ENCODE results near the gene PRRT2.

PRRT2 gene

DNA sequence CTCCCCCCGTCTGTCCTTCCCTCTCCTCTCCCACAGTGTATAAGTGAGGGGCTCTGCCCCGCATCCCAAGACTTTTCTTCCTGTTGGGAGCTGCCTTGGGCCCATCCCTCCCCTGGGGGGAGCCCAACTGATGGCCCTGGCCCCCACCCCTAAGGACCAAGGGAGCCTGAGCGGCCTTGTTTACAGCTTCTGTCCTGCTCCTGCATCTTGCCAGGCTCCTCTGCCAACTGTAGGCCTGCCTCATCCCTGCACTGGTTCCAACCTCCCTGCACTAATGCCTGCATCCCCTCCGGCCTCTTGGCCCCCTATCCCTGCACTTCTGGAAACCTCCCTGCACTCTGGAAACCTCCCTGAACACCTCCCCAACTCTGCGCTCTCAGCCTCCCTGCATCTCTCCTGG, 2.6 kb downstream of the PRRT2 start:
- peak overlapping the region; percentile 89; the same call in 1 of the 2 replicates for H3K4me3 ChIP-seq (ENCODE audit: low read depth, low read length)
- peaks cover 36% of the 10 kb centered on the region for H3K4me1 ChIP-seq (ENCODE audit: control insufficient read depth, insufficient read depth, low read length)
- H3K27ac ChIP-seq (ENCODE audit: low read depth, low read length) = peak overlapping the region; percentile 65
- no peak overlapping the region for H3K9ac ChIP-seq (ENCODE audit: low read depth, low read length)
- H3K36me3 ChIP-seq (ENCODE audit: control insufficient read depth, insufficient read depth, low read length) = peaks cover 27% of the 10 kb centered on the region
- H3K27me3 ChIP-seq (ENCODE audit: control insufficient read depth, insufficient read depth, low read length) = no peaks in the 10 kb centered on the region
- H3K9me3 ChIP-seq (ENCODE audit: control insufficient read depth, insufficient read depth, low read length) = no peaks in the 10 kb centered on the region

DNA sequence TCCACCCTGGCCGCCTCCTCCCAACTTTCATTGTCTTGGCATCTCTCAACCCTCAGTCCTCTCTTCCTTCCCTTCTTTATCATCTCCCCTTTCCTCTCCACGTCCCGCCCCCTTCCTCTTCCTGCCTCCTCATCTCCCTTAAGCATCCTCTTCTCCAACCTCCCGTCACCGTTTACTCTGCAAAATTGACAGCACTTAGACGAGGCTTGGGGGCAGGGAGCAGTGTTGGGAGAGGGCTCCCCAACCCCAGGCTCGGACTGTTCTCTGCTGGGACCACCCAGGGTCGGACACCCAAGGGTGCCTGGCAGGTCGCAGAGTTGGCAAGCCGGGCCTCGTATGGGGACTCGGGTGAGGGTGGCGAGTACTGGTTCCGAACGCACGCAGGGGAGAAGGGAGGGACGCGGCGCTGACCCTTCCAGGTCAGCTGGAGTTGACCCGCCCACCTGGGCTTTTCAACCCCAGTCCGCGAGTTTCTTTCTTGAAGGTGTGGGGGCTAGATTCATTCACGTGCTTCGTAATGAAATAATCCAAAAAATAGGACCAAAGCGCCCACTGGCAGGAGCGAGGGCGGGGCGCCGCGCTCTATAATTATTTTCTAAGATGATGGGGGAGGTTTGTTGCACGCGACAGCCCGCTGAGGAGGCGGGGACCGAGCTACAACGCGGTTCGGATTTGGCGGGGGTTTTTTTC, 3.2 kb downstream of the PRRT2 start:
- Histone ChIP-seq H3K27ac (ENCODE audit: low read depth, low read length) (peak overlapping the region; percentile 92), H3K9ac (ENCODE audit: low read depth, low read length) (no peak overlapping the region), H3K36me3 (ENCODE audit: control insufficient read depth, insufficient read depth, low read length) (peaks cover 27% of the 10 kb centered on the region), H3K9me3 (ENCODE audit: control insufficient read depth, insufficient read depth, low read length) (no peaks in the 10 kb centered on the region), H3K27me3 (ENCODE audit: control insufficient read depth, insufficient read depth, low read length) (no peaks in the 10 kb centered on the region), H3K4me1 (ENCODE audit: control insufficient read depth, insufficient read depth, low read length) (peaks cover 31% of the 10 kb centered on the region), H3K4me3 (ENCODE audit: low read depth, low read length) (peak overlapping the region; percentile 89)

DNA sequence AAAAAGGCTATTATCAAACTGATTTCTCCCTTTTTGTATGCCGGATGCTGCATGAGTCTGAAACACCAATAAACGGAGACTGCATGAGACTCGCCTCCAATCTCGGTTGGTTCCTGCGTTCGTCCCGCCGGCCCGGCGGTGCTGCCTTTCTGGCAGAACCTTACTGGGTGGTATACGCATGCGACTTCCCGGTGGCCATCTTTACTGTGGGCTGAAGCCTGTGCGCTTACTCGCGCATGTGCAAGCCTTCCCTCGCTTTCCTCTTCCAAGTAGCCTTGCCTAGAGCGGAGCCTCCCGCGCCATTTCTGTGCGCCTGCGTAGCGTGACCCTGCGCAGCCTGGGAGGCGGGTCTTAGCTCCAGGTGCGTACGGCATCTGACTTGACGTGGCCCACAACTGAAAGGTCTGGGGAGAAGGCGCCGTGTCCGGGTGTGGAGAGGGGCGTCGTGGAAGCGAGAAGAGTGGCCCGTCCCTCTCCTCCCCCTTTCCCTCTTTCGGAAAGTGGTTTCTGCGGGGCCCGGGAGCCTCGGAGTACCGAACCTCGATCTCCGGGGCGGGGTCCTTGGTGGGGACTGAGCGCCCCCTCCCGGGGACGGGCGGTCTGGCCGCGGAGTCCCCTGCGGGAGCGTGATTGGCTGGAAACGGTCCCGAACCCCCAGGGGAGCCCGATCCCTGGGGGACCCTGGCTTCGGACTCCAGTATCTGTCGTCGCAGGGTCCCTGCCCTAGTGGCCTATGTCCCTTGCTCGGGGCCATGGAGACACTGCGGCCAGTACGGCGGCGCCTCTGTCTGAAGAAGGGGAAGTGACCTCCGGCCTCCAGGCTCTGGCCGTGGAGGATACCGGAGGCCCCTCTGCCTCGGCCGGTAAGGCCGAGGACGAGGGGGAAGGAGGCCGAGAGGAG, 4.0 kb downstream of the PRRT2 start, which contains the start of gene PAGR1:
Gene PAGR1, plus strand, starts transcription at position 360 of the 901 bp plus-strand sequence. Its CDS starts 374 bp downstream, at position 734.
- Histone ChIP-seq H3K4me3 (ENCODE audit: low read depth, low read length) (peak within 1 kb of the TSS; percentile 89), H3K4me1 (ENCODE audit: control insufficient read depth, insufficient read depth, low read length) (peaks cover 22% of the 10 kb centered on the region), H3K36me3 (ENCODE audit: control insufficient read depth, insufficient read depth, low read length) (peaks cover 32% of the 10 kb centered on the region), H3K9me3 (ENCODE audit: control insufficient read depth, insufficient read depth, low read length) (no peaks in the 10 kb centered on the region), H3K27me3 (ENCODE audit: control insufficient read depth, insufficient read depth, low read length) (no peaks in the 10 kb centered on the region), H3K9ac (ENCODE audit: low read depth, low read length) (peak within 1 kb of the TSS; percentile 78), H3K27ac (ENCODE audit: low read depth, low read length) (peak within 1 kb of the TSS; percentile 92)

DNA sequence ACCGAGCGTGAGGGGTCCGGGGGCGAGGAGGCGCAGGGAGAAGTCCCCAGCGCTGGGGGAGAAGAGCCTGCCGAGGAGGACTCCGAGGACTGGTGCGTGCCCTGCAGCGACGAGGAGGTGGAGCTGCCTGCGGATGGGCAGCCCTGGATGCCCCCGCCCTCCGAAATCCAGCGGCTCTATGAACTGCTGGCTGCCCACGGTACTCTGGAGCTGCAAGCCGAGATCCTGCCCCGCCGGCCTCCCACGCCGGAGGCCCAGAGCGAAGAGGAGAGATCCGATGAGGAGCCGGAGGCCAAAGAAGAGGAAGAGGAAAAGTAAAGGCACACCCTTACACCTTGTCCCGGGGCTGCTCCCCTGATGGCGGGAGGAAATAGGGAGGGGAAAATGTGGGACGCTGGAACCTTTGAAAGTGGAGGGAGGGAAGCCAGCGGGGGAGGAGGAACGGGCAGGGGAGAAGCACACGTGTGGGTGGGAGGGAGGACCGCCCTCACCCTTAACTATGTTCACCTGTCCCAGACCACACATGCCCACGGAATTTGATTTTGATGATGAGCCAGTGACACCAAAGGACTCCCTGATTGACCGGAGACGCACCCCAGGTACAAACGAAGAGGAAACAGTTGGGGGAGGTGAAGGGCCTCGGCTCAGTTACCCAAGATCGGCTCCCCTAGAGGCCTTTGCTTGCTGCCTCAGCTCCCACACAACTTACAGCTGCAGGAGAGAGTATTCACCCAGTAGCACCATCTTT, 4.9 kb downstream of the PRRT2 start:
- H3K27me3 ChIP-seq (ENCODE audit: control insufficient read depth, insufficient read depth, low read length) = no peaks in the 10 kb centered on the region
- H3K36me3 ChIP-seq (ENCODE audit: control insufficient read depth, insufficient read depth, low read length) = peaks cover 33% of the 10 kb centered on the region
- peaks cover 22% of the 10 kb centered on the region for H3K4me1 ChIP-seq (ENCODE audit: control insufficient read depth, insufficient read depth, low read length)
- peak overlapping the region; percentile 89 for H3K4me3 ChIP-seq (ENCODE audit: low read depth, low read length)
- no peaks in the 10 kb centered on the region for H3K9me3 ChIP-seq (ENCODE audit: control insufficient read depth, insufficient read depth, low read length)
- peak overlapping the region; percentile 92 for H3K27ac ChIP-seq (ENCODE audit: low read depth, low read length)
- H3K9ac ChIP-seq (ENCODE audit: low read depth, low read length) = peak overlapping the region; percentile 78

DNA sequence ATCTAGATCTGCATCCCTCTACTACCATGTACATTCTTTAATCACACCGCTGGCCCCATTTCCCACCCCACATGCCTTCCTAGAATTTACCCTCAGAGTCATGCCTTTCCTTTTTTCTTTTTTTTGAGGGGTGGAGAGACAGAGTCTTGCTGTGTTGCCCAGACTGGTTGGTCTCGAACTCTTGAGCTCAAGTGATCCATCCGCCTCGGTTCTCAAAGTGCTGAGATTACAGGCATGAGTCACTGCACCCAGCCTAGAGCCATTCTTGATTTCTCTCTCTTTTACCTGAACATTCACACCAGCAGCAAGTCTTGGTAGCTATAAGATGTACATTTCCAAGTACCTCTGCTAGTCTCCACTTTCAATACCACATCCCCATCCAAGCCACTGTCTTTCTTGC, 6.1 kb downstream of the PRRT2 start:
- Histone ChIP-seq H3K4me1 (ENCODE audit: control insufficient read depth, insufficient read depth, low read length) (peaks cover 17% of the 10 kb centered on the region), H3K9ac (ENCODE audit: low read depth, low read length) (no peak overlapping the region), H3K27me3 (ENCODE audit: control insufficient read depth, insufficient read depth, low read length) (no peaks in the 10 kb centered on the region), H3K36me3 (ENCODE audit: control insufficient read depth, insufficient read depth, low read length) (peaks cover 33% of the 10 kb centered on the region), H3K9me3 (ENCODE audit: control insufficient read depth, insufficient read depth, low read length) (no peaks in the 10 kb centered on the region), H3K27ac (ENCODE audit: low read depth, low read length) (no peak overlapping the region), H3K4me3 (ENCODE audit: low read depth, low read length) (no peak overlapping the region)

DNA sequence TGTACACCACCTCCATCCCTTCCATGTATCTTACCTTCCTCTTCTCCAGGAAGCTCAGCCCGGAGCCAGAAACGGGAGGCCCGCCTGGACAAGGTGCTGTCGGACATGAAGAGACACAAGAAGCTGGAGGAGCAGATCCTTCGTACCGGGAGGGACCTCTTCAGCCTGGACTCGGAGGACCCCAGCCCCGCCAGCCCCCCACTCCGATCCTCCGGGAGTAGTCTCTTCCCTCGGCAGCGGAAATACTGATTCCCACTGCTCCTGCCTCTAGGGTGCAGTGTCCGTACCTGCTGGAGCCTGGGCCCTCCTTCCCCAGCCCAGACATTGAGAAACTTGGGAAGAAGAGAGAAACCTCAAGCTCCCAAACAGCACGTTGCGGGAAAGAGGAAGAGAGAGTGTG, 7.5 kb downstream of the PRRT2 start:
- Histone ChIP-seq H3K9me3 (ENCODE audit: control insufficient read depth, insufficient read depth, low read length) (no peaks in the 10 kb centered on the region), H3K9ac (ENCODE audit: low read depth, low read length) (no peak overlapping the region), H3K4me1 (ENCODE audit: control insufficient read depth, insufficient read depth, low read length) (peaks cover 6% of the 10 kb centered on the region), H3K4me3 (ENCODE audit: low read depth, low read length) (no peak overlapping the region), H3K36me3 (ENCODE audit: control insufficient read depth, insufficient read depth, low read length) (peaks cover 33% of the 10 kb centered on the region), H3K27me3 (ENCODE audit: control insufficient read depth, insufficient read depth, low read length) (no peaks in the 10 kb centered on the region), H3K27ac (ENCODE audit: low read depth, low read length) (no peak overlapping the region)

DNA sequence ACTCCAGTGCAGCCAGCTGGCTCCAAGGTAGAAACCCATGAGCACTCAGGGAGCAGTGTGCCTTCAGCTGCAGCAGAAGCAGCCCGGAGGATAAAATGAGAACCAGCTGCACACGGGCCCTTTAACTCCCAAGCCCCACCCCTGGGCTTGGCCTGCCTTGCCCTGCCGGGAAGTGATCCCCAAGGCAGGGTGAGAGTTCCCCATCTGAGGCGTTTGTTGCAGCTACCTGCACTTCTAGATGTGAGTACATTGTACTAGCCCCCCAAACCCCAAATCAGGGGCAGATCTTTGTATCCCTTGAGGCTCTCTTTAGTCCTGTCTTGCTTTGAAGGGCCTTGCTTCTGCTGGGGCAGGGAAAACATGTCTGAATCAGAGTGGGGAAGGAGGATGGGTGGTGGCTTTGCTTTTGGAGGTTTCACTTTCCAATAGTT, 8.3 kb downstream of the PRRT2 start, which contains the start of gene MVP:
Gene MVP, plus strand, starts transcription at position 192 of the 431 bp plus-strand sequence. CDS start 10,088 bp downstream, outside the sequence.
- no peaks in the 10 kb centered on the region for H3K27me3 ChIP-seq (ENCODE audit: control insufficient read depth, insufficient read depth, low read length)
- peaks cover 4% of the 10 kb centered on the region for H3K4me1 ChIP-seq (ENCODE audit: control insufficient read depth, insufficient read depth, low read length)
- no peaks in the 10 kb centered on the region for H3K9me3 ChIP-seq (ENCODE audit: control insufficient read depth, insufficient read depth, low read length)
- H3K4me3 ChIP-seq (ENCODE audit: low read depth, low read length) = no peak within 1 kb of the TSS
- peaks cover 33% of the 10 kb centered on the region for H3K36me3 ChIP-seq (ENCODE audit: control insufficient read depth, insufficient read depth, low read length)
- H3K27ac ChIP-seq (ENCODE audit: low read depth, low read length) = peak within 1 kb of the TSS; percentile 2
- H3K9ac ChIP-seq (ENCODE audit: low read depth, low read length) = no peak within 1 kb of the TSS

DNA sequence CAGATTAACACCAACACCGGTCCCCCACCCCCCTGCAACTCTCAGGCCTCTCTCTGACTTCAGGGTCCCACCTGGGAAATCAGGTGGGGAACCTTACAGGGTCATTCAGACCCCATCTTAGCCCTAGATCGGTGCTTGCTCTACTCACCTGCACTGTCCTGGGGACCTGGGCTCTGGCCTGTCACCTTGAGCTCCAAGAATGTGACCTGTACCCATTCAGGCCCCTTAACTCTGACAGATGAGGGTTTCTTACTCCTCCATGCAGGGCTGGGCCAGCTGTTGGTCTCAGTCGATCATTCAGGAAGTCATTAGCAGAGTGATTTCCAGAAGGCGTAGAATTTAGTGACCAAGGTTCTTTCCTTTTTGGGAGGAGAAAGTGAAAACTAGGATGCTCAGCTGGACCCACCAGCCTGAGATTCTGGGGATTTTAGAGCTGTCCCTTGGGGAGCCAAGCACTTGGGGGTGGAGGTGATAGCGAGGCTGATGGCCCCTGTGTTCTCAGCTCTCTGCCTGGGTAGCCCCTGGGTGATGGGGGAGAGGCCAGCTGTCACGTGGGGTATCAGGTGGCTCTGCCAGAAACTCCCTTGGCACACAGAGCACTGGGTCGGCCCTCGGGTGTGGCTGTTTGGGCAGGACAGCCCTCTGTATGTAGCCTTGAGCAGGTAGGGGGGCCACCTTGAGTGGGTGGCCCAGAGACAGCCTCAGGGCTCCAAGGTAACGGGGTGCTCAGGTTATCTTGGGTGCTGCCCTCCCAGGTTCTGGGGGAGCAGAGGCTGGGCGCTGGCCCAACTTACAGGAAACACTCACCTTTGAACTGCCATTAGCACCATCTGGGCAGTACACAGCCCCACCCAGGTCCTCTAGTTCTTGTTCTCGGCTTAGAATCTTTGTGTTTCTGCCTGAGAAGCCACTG, 9.0 kb downstream of the PRRT2 start:
- no peak overlapping the region for H3K4me3 ChIP-seq (ENCODE audit: low read depth, low read length)

DNA sequence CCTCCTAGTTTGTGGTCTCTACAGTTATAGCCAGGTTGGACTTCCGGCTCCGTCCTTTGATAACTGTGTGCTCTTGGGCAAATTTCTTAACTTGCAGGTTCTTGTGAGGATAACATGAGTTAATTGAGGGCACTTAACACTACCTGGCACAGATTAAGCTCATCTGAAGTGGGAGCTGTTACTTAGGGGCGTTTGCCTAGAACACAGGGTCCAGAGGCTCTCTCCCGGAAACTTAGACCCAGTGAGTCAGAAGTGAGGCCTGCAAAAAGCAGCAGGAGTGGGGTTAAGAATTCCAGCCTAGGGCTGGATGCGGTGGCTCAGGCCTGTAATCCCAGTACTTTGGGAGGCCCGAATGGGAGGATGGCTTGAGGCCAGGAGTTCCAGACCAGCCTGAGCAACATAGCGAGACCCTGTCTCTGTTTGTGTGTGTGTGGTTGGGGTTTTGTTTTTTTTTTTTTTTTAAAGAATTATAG, 9.7 kb downstream of the PRRT2 start:
- peaks cover 33% of the 10 kb centered on the region for H3K36me3 ChIP-seq (ENCODE audit: control insufficient read depth, insufficient read depth, low read length)
- no peak overlapping the region for H3K9ac ChIP-seq (ENCODE audit: low read depth, low read length)
- peak overlapping the region; percentile 2 for H3K27ac ChIP-seq (ENCODE audit: low read depth, low read length)
- no peaks in the 10 kb centered on the region for H3K27me3 ChIP-seq (ENCODE audit: control insufficient read depth, insufficient read depth, low read length)
- H3K9me3 ChIP-seq (ENCODE audit: control insufficient read depth, insufficient read depth, low read length) = no peaks in the 10 kb centered on the region
- H3K4me3 ChIP-seq (ENCODE audit: low read depth, low read length) = no peak overlapping the region
- H3K4me1 ChIP-seq (ENCODE audit: control insufficient read depth, insufficient read depth, low read length) = peaks cover 8% of the 10 kb centered on the region

More for the DNA sequence above, 9.0 kb downstream of the PRRT2 start:
- Histone ChIP-seq H3K9me3 (ENCODE audit: control insufficient read depth, insufficient read depth, low read length) (no peaks in the 10 kb centered on the region), H3K36me3 (ENCODE audit: control insufficient read depth, insufficient read depth, low read length) (peaks cover 33% of the 10 kb centered on the region), H3K9ac (ENCODE audit: low read depth, low read length) (no peak overlapping the region), H3K4me1 (ENCODE audit: control insufficient read depth, insufficient read depth, low read length) (peaks cover 8% of the 10 kb centered on the region), H3K27me3 (ENCODE audit: control insufficient read depth, insufficient read depth, low read length) (no peaks in the 10 kb centered on the region), H3K27ac (ENCODE audit: low read depth, low read length) (peak overlapping the region; percentile 2)
